ENCODE measurements around the gene OTULIN.

DNA sequence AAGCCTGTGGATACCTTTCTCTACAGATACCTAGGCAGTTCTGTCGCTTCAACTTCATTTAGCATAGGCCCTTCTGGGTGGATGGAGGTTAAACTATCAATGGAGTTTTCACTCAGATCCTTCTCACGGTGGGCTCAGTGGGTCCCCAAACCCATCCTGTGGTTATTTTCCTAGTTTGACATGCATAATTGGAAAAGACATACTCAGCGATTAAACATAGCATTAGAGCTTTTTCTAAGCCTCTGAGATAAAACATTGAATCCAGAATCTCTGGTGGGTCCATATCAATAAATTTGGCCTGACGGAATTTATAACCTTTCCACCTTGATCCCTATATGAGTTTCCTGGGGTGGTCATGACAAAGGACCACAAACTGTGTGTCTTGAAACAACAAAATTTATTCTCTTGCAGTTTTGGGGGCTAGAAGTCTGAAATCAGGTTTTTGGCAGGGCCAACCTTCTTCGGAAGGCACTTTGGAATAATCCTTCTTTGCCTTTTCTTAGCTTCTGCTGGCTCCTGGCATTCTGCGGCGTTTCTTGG is 1.7 kb upstream of the OTULIN start:
- TF ChIP-seq, protein P1, sequence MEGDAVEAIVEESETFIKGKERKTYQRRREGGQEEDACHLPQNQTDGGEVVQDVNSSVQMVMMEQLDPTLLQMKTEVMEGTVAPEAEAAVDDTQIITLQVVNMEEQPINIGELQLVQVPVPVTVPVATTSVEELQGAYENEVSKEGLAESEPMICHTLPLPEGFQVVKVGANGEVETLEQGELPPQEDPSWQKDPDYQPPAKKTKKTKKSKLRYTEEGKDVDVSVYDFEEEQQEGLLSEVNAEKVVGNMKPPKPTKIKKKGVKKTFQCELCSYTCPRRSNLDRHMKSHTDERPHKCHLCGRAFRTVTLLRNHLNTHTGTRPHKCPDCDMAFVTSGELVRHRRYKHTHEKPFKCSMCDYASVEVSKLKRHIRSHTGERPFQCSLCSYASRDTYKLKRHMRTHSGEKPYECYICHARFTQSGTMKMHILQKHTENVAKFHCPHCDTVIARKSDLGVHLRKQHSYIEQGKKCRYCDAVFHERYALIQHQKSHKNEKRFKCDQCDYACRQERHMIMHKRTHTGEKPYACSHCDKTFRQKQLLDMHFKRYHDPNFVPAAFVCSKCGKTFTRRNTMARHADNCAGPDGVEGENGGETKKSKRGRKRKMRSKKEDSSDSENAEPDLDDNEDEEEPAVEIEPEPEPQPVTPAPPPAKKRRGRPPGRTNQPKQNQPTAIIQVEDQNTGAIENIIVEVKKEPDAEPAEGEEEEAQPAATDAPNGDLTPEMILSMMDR (IDR thresholded peaks at IDR 0.05; ENCODE audit: low read depth, low read length) = no peak
- no peak for TF ChIP-seq EZH2phosphoT487 (IDR thresholded peaks at IDR 0.05; ENCODE audit: low read depth)

Data from OCI-LY3 (cell line).